Activated CD4-positive, alpha-beta T cell treated with anti-CD3 and anti-CD28 coated beads for 36 hours (primary cell): ENCODE data around the gene ECHDC3. TPM values are rescaled to one million over a fixed set of nuclear protein-coding genes. Genes with fewer than 3 reads are reported as not detected.

Source experiments
- ATAC-seq: fragments of 200-7000 bp; cut with Tn5 transposase; one replicate; pipeline ENCODE4 v1.10.0; 2021; ENCODE audit warnings: mild to moderate bottlenecking, moderate library complexity
- CTCF ChIA-PET: fragments of 350-600 bp; sonication (Branson Sonifier 250); formaldehyde crosslinking; loops from one replicate; lab custom pipeline; 2021; ENCODE audit warnings: antibody characterized with exemption; lab: Charles Lee
- POLR2A ChIA-PET: fragments of 350-600 bp; sonication (Branson Sonifier 250); formaldehyde crosslinking; loops from one replicate; lab custom pipeline; 2021; ENCODE audit warnings: antibody characterized with exemption, inconsistent platforms; lab: Charles Lee
- DNase-seq: peaks from one replicate; pipeline ENCODE4 v3.0.0-alpha.2; 2020
- H3K27ac Mint-ChIP-seq: one replicate; pipeline ENCODE4 v1.8.0; 2021; ENCODE audit warnings: mixed read lengths
- H3K27me3 Mint-ChIP-seq: one replicate; pipeline ENCODE4 v1.8.0; 2021; ENCODE audit warnings: mixed read lengths
- H3K36me3 Mint-ChIP-seq: one replicate; pipeline ENCODE4 v1.8.0; 2021; ENCODE audit warnings: low read depth, mixed read lengths
- H3K4me1 Mint-ChIP-seq: one replicate; pipeline ENCODE4 v1.8.0; 2021; ENCODE audit warnings: mixed read lengths
- H3K4me3 Mint-ChIP-seq: one replicate; pipeline ENCODE4 v1.8.0; 2021; ENCODE audit warnings: mild to moderate bottlenecking, moderate library complexity, mixed read lengths
- H3K9me3 Mint-ChIP-seq: one replicate; pipeline ENCODE4 v1.8.0; 2021; ENCODE audit warnings: low read depth, mixed read lengths
- intact Hi-C, 2 experiments: fragments of 100-400 bp; cut with DNase I in 1 of 2; cut with micrococcal nuclease in 1 of 2; formaldehyde crosslinking; loops; one replicate each; pipeline versions ENCODE4 v1.14.2 to v1.15.1; 2022 to 2024; cut with DNase I, micrococcal nuclease
- total RNA-seq, 2 experiments: library from RNA; stranded (reverse); gene quantifications; one replicate each; pipeline ENCODE4 v1.2.3, GENCODE V29; 2021

ECHDC3 gene
- total RNA-seq, 2 experiments from 2014 or later = 3.5 to 3.8 TPM

DNA sequence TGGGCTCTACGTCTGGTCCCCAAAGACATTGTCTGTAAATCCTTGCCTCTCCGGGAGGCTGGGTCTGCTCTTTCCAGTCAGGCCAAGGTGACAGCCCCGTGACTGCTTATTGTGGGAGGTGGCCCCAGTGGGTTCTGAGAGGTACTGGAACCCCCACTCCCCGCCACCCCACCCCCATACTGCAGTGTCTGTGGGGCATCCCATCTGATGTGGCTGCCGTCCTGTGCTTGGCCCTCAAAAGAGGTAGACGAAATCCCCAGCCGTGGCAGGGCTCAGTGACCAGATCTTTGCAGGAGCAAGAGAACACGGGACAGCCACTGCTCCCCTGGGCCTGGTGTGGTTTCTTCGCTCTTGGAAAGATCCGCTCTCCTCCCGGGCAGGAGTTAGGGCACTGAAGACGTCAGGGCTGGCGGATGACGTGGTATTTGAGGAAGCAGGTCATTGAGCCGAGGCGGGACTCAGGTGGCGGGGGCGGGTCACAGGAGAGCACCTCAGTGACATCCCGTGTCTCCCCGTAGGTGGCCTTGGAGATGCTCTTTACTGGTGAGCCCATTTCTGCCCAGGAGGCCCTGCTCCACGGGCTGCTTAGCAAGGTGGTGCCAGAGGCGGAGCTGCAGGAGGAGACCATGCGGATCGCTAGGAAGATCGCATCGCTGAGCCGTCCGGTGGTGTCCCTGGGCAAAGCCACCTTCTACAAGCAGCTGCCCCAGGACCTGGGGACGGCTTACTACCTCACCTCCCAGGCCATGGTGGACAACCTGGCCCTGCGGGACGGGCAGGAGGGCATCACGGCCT lies 20.7 kb downstream of the ECHDC3 start:
- Mint-ChIP-seq H3K9me3 (no peaks in the 10 kb centered on the region), H3K4me1 (peaks cover 1% of the 10 kb centered on the region), H3K27ac (no peak overlapping the region), H3K36me3 (no peaks in the 10 kb centered on the region), H3K27me3 (no peaks in the 10 kb centered on the region), H3K4me3 (no peak overlapping the region)
- intact Hi-C loops = no loop called here
- ChIA-PET POLR2A (no interaction called here), CTCF (interaction anchor here (1.1 kb wide), 1 partner anchor 20 kb away, joined by 4 read pairs; no protein-coding TSS in a partner anchor)
- ATAC-seq = no peak
- no peak for DNase-seq

DNA sequence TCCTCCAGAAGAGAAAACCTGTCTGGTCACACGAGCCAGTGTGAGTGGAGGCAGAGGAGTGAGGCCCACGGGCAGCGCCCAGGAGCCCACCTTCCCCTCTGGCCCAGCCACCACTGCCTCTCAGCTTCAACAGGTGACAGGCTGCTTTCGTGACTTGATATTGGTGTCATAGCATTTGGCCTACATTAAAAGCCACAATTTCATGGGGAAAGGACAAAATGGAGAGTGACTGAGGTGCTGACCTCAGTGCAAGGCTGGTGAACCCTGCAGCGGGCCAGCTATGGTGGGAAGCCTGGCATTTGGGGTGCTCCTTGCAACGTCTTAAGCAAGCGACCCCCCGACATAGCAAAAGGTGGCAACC lies 21.3 kb downstream of the ECHDC3 start:
- intact Hi-C loops = no loop called here
- Mint-ChIP-seq H3K27me3 (no peaks in the 10 kb centered on the region), H3K27ac (no peak overlapping the region), H3K9me3 (no peaks in the 10 kb centered on the region), H3K36me3 (no peaks in the 10 kb centered on the region), H3K4me3 (no peak overlapping the region), H3K4me1 (no peaks in the 10 kb centered on the region)
- POLR2A ChIA-PET = no interaction called here
- ATAC-seq = no peak
- CTCF ChIA-PET = interaction anchor here (1.1 kb wide), 1 partner anchor 20 kb away, joined by 4 read pairs; no protein-coding TSS in a partner anchor
- no peak for DNase-seq

DNA sequence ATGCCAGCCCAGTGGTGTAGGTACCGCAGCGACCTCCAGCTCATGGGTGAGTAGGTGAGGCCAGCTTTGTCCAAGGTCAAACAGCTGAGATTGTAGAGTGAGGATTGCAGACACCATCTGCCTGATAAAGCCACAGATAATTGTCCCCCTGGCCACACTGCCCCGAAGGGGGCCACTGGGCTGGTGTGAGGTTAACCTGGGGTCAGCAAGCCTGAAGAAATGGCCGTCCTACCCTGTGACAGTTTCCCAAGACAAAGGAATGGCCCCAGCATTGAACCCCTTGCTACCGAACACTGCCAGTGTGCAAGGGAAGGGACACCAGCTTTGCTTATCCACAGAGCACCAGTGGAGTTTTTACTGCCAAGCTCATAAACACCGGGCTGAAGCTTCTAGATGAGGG lies 23.0 kb downstream of the ECHDC3 start:
- intact Hi-C loops = no loop called here
- ATAC-seq (no peak), DNase-seq (no peak)
- no peaks in the 10 kb centered on the region for H3K27me3 Mint-ChIP-seq
- H3K4me3 Mint-ChIP-seq = no peak overlapping the region
- H3K4me1 Mint-ChIP-seq = no peaks in the 10 kb centered on the region
- H3K27ac Mint-ChIP-seq = no peak overlapping the region
- ChIA-PET POLR2A (interaction anchor here (0.7 kb wide), 1 partner anchor 26 kb away, joined by 6 read pairs; no protein-coding TSS in a partner anchor), CTCF (interaction anchor here (0.6 to 1.1 kb wide), 5 partner anchors 43 to 275 kb away, joined by 3 to 7 read pairs (median 3); no protein-coding TSS in a partner anchor)
- H3K9me3 Mint-ChIP-seq = no peaks in the 10 kb centered on the region
- H3K36me3 Mint-ChIP-seq = no peaks in the 10 kb centered on the region

- no peaks in the 10 kb centered on the region for H3K36me3 Mint-ChIP-seq
- H3K4me3 Mint-ChIP-seq = no peak overlapping the region
- no peaks in the 10 kb centered on the region for H3K4me1 Mint-ChIP-seq
- no peak for ATAC-seq
- no peaks in the 10 kb centered on the region for H3K9me3 Mint-ChIP-seq
- DNase-seq = no peak
- ChIA-PET CTCF (interaction anchor here (0.5 to 1.6 kb wide), 4 partner anchors 10 to 104 kb away, joined by 3 to 4 read pairs (median 3); no protein-coding TSS in a partner anchor), POLR2A (no interaction called here)
- H3K27me3 Mint-ChIP-seq = no peaks in the 10 kb centered on the region
- no peak overlapping the region for H3K27ac Mint-ChIP-seq
- intact Hi-C loops = no loop called here
These were observed 30.6 kb downstream of the ECHDC3 start for GRCh38 chr10:11772575-11773288.

GRCh38 chr10:11773761-11774441 lies 31.7 kb downstream of the ECHDC3 start:
- Mint-ChIP-seq H3K9me3 (no peaks in the 10 kb centered on the region), H3K27me3 (no peaks in the 10 kb centered on the region), H3K36me3 (no peaks in the 10 kb centered on the region), H3K4me1 (no peaks in the 10 kb centered on the region), H3K4me3 (no peak overlapping the region), H3K27ac (no peak overlapping the region)
- POLR2A ChIA-PET = no interaction called here
- ATAC-seq (no peak), DNase-seq (no peak)
- intact Hi-C loops = no loop called here
- CTCF ChIA-PET = interaction anchor here (0.7 to 1.0 kb wide), 3 partner anchors 17 to 1861 kb away, joined by 3 to 4 read pairs (median 3); no protein-coding TSS in a partner anchor

DNA sequence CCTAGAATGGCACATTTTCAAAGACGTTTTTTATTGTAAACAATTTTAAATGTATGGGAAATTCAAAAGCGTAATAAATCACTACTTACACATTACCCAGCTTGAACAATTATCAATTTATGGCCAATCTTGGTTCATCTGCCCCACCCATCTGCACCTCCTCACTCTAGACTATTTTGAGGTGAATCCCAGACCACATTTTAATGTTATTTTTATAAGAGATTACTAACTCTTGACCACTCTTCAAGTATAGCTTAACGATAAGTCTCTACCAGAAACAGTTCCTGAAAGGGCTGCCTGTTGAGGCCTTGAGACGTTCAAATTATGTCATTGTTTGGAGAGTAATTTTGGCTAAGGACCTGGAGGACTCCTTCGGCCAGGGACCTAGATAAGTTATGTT lies 33.2 kb downstream of the ECHDC3 start:
- Mint-ChIP-seq H3K27ac (no peak overlapping the region), H3K4me1 (no peaks in the 10 kb centered on the region), H3K9me3 (no peaks in the 10 kb centered on the region), H3K4me3 (no peak overlapping the region), H3K27me3 (no peaks in the 10 kb centered on the region), H3K36me3 (no peaks in the 10 kb centered on the region)
- CTCF ChIA-PET = interaction anchor here (0.9 kb wide), 1 partner anchor 44 kb away, joined by 3 read pairs; no protein-coding TSS in a partner anchor
- ATAC-seq = no peak
- intact Hi-C loops = no loop called here
- POLR2A ChIA-PET = no interaction called here
- no peak for DNase-seq

GRCh38 chr10:11776080-11776479 lies 33.9 kb downstream of the ECHDC3 start:
- no peak for DNase-seq
- Mint-ChIP-seq H3K9me3 (no peaks in the 10 kb centered on the region), H3K36me3 (no peaks in the 10 kb centered on the region), H3K27ac (no peak overlapping the region), H3K4me3 (no peak overlapping the region), H3K27me3 (no peaks in the 10 kb centered on the region), H3K4me1 (no peaks in the 10 kb centered on the region)
- ATAC-seq = no peak
- CTCF ChIA-PET = no interaction called here
- POLR2A ChIA-PET = no interaction called here
- intact Hi-C loops = no loop called here

DNA sequence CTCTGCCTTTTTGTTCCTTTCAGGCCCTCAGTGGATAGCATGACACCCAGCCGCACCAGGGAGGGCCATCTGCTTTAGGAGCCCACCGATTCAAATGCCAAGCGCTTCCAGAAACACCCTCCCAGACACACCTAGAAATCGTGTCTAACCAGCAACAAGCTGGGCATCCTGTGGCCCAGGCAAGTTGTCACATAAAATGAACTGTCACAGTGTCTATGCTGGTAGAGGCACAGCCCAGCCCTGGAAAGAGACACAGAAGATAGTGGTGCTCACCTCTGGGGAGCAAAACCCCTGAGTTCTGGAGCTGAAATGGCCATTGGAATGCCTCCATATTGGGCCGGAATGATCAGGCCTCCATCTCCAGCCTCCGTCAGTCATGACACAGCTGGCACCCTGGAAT lies 38.9 kb downstream of the ECHDC3 start:
- Mint-ChIP-seq H3K27me3 (no peaks in the 10 kb centered on the region), H3K4me3 (no peak overlapping the region), H3K36me3 (no peaks in the 10 kb centered on the region), H3K27ac (no peak overlapping the region), H3K4me1 (peaks cover 2% of the 10 kb centered on the region), H3K9me3 (no peaks in the 10 kb centered on the region)
- ATAC-seq (no peak), DNase-seq (no peak)
- intact Hi-C loops = no loop called here
- CTCF ChIA-PET = interaction anchor here (0.6 to 3.8 kb wide), 3 partner anchors 39 to 205 kb away, joined by 3 to 26 read pairs (median 14); no protein-coding TSS in a partner anchor
- POLR2A ChIA-PET = no interaction called here

- DNase-seq = no peak
- ChIA-PET POLR2A (no interaction called here), CTCF (interaction anchor here (0.6 to 3.8 kb wide), 32 partner anchors 10 to 1291 kb away, joined by 3 to 26 read pairs (median 4); partner anchors contain the start of gene PROSER2)
- Mint-ChIP-seq H3K9me3 (no peaks in the 10 kb centered on the region), H3K4me1 (peaks cover 2% of the 10 kb centered on the region), H3K27ac (no peak overlapping the region), H3K36me3 (no peaks in the 10 kb centered on the region), H3K4me3 (no peak overlapping the region), H3K27me3 (peaks cover 2% of the 10 kb centered on the region)
- intact Hi-C loops = loop anchor here (1.0 to 2.0 kb wide), 2 partner anchors 203 to 204 kb away; no protein-coding TSS in a partner anchor
- ATAC-seq = peak; percentile 76
These were observed 40.8 kb downstream of the ECHDC3 start for GRCh38 chr10:11782793-11783557.

GRCh38 chr10:11783558-11783865 lies 41.3 kb downstream of the ECHDC3 start:
- no peak for DNase-seq
- ChIA-PET POLR2A (no interaction called here), CTCF (interaction anchor here (0.6 to 3.8 kb wide), 24 partner anchors 9 to 1290 kb away, joined by 3 to 26 read pairs (median 4); partner anchors contain the start of gene PROSER2)
- H3K9me3 Mint-ChIP-seq = no peaks in the 10 kb centered on the region
- no peak overlapping the region for H3K4me3 Mint-ChIP-seq
- H3K27me3 Mint-ChIP-seq = peaks cover 2% of the 10 kb centered on the region
- H3K4me1 Mint-ChIP-seq = peaks cover 2% of the 10 kb centered on the region
- ATAC-seq = no peak
- intact Hi-C loops = loop anchor here (1.0 to 2.0 kb wide), 2 partner anchors 203 kb away; no protein-coding TSS in a partner anchor
- H3K36me3 Mint-ChIP-seq = no peaks in the 10 kb centered on the region
- H3K27ac Mint-ChIP-seq = no peak overlapping the region
